ENCODE data around the gene MYL9.

The MYL9 gene

DNA sequence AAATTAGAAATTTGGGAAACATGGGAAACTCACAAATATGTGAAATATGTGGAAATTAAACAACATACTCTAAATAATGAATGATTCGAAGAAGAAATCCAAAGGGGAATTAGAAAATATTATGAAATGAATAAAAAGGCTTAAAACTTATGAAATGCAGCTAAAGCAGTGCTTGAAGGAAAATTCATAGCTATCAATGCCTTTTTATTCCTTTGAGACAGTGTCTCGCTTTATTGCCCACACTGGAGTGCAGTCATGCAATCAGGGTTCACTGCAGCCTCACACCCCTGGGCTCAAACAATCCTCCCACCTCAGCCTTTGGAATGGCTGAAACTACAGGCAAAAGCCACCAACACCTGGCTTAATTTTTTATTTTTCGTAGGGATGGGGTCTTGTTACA, 24.2 kb downstream of the MYL9 start:
- H3K4me3 ChIP-seq (ENCODE audit: control insufficient read depth, low read depth, low read length): no peak overlapping the region
- DNase-seq (ENCODE audit: low read depth): no peak
- TF ChIP-seq, protein P1, sequence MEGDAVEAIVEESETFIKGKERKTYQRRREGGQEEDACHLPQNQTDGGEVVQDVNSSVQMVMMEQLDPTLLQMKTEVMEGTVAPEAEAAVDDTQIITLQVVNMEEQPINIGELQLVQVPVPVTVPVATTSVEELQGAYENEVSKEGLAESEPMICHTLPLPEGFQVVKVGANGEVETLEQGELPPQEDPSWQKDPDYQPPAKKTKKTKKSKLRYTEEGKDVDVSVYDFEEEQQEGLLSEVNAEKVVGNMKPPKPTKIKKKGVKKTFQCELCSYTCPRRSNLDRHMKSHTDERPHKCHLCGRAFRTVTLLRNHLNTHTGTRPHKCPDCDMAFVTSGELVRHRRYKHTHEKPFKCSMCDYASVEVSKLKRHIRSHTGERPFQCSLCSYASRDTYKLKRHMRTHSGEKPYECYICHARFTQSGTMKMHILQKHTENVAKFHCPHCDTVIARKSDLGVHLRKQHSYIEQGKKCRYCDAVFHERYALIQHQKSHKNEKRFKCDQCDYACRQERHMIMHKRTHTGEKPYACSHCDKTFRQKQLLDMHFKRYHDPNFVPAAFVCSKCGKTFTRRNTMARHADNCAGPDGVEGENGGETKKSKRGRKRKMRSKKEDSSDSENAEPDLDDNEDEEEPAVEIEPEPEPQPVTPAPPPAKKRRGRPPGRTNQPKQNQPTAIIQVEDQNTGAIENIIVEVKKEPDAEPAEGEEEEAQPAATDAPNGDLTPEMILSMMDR (IDR thresholded peaks at IDR 0.05; ENCODE audit: control insufficient read depth, insufficient read depth, low read depth, low read length, missing control alignments): no peak

DNA sequence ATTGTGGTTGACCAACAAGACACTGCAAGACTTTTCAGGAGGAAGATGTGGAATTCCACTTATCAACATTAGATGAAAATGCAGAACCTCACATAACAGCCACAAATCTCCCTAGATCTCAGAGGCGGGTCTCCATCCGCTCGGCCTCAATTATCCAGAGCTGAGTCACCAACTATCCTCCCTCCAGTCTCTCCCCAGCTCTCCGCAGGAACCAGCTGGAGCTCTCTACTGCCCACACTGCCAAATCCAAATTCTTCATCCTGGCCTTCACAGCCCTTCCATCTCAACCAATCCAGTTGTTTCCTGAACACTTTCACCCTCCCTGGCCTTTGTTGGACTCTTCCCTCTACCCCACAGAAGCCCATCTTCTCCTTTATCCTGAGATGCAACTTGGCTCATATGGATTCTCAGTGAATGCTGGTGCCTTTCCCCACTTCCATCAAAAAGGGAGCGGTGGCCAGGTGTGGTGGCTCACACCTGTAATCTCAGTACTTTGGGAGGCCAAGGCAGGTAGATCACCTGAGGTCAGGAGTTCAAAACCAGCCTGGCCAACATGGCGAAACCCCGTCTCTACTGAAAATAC, 28.6 kb downstream of the MYL9 start:
- no peak overlapping the region for H3K4me3 ChIP-seq (ENCODE audit: control insufficient read depth, low read depth, low read length)
- TF ChIP-seq, protein P1 (IDR thresholded peaks at IDR 0.05; ENCODE audit: control insufficient read depth, insufficient read depth, low read depth, low read length, missing control alignments): no peak
- no peak for DNase-seq (ENCODE audit: low read depth)

DNA sequence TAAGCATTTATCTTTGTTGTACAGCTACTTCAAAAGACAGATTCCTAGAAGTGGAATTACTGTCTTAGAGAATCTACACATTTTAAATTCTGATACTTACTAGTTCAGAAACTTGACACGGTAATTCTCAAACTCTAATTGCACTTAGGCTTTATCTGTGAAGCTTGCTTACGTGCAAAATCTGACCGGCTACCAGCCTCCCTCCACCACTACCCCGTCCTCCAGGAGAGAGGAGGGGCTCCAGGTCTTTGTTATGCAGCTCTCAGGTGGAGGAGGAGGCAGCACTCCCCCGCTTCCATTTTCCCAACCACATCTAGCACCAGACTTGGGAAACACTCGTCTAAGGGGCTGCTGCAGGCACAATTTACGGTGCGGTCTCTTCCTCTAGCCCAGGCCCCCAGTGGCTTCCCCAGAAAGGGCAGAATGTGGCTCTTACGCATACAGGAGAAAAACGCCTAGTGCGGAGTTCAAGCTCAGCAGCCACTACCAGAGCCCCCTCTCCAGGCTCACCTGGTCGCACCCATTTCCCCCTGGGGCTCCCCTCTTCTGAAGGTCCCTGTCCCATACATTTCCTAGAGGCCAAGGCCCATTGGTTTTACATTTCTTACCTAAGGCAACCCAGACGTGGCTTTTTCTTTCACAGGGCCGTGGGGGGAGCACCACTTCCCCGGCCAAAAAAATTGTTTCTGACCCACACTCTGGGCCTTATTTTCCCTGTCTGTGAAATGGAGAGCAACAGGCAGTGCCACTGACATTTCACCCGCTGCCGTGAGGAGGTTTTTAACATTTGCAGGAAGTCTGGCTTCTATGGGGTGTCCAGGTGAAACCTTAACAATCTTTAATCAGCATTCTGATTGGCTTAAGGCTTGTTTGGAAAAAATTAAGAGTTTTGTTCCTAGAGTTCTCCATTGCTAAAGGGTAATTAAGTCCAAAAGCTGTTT, 30.5 kb downstream of the MYL9 start:
- TF ChIP-seq, protein P1 (IDR thresholded peaks at IDR 0.05; ENCODE audit: control insufficient read depth, insufficient read depth, low read depth, low read length, missing control alignments): no peak
- no peak overlapping the region for H3K4me3 ChIP-seq (ENCODE audit: control insufficient read depth, low read depth, low read length)
- DNase-seq (ENCODE audit: low read depth): no peak

DNA sequence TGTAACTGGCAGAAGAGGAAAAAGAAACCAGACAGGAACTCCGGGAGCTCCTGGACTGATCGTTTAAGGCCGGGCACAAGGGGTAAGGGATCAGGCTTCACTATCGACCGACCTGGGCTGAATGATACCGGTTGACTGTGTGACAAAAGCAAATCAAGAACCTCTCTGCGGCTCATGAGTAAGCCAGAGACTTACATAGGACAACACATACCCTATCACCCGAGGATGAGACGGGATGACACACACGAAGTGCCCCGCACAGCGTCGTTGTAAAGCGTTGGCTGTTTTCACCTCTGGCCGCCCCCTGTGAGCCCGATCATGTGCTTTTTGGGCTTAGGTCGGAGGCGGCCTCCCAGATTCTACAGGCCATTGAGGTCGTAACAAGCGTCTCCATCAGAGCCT, 31.4 kb downstream of the MYL9 start:
- peak overlapping the region; percentile 31 for H3K4me3 ChIP-seq (ENCODE audit: control insufficient read depth, low read depth, low read length)
- DNase-seq (ENCODE audit: low read depth): no peak
- TF ChIP-seq, protein P1 (IDR thresholded peaks at IDR 0.05; ENCODE audit: control insufficient read depth, insufficient read depth, low read depth, low read length, missing control alignments): no peak

DNA sequence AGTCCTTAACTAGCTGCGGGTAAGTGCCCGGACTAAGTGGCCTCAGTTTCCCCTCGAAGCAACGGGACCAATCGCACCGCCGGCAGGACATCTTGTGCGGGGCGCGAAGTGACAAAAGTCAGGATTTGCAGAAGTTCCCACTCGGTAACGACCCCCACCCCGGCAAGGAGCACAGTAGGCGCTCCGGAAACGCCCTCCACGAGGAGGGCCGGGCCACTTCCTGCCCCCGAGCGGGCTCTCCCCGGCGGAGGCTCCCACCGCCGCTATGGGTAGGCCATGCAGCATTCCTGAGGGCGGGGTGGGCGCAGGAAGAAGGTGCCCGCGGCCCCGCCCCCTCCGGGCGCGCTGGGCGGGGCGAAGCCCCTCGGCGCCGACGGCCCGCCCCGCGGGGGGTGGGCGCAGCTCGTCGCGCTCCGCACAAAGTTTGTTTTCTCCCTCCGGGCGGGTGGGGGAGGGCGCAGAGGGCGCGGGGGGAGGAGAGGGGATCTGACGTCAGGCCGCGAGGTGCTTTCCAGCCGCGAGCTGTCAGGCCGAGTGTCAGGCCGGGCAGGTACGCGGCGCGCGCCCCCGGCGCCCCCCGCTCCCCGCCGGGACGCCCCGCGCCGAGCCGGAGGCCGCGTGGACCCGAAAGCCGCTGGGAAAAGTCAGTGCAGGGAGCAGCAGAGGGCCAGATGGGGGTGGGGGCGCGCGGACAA, 31.9 kb downstream of the MYL9 start, which contains the start of gene TGIF2:
TGIF2 (plus strand) TSS at position 495 of the 695 bp plus-strand sequence. CDS start 5,178 bp downstream, outside the sequence.
- DNase-seq (ENCODE audit: low read depth): no peak
- H3K4me3 ChIP-seq (ENCODE audit: control insufficient read depth, low read depth, low read length): peak within 1 kb of the TSS; percentile 83
- TF ChIP-seq, protein P1 (IDR thresholded peaks at IDR 0.05; ENCODE audit: control insufficient read depth, insufficient read depth, low read depth, low read length, missing control alignments): no peak

DNA sequence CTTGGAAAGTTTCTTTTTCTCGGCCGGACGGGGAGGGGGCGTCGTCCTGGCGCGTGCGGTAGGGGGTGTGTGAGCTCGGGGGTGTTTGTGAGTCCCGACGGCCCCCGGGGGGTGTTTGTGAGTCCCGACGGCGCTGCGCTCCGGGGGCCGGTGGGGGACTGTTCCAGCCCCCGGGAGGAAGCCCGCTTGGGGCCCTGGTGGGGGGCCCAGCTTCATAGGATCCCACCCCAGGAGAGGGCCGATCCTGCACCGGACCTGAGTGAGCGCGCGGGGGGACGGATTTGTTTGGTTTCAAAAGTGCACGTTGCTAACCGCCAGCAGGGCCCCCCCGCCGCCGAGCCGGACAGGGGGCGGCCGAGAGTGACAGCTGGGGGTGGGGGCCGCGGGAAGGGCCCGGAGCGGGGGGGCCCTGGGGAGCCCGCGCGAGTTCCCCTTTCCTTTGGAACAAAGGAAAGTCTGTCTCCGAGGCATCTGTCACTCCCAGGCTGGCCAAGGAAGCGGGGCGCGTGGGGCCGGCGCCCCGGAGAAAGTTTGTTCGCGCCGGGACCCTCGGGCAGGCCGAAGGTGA, 32.6 kb downstream of the MYL9 start:
- no peak for DNase-seq (ENCODE audit: low read depth)
- TF ChIP-seq, protein P1 (IDR thresholded peaks at IDR 0.05; ENCODE audit: control insufficient read depth, insufficient read depth, low read depth, low read length, missing control alignments): no peak

More for the DNA sequence above, 32.6 kb downstream of the MYL9 start:
- peak overlapping the region; percentile 83 for H3K4me3 ChIP-seq (ENCODE audit: control insufficient read depth, low read depth, low read length)
